NCI-H1048 (cell line): ENCODE data around the gene CXCL6.

ENCODE experiments used
- DNase-seq: peaks from one replicate; lab custom pipeline; 2025; lab: John Stamatoyannopoulos, UW

Gene CXCL6

GRCh38 chr4:73843369-73843768, 6.9 kb downstream of the CXCL6 start:
- DNase-seq, result no peak

GRCh38 chr4:73844345-73844744, 7.9 kb downstream of the CXCL6 start:
- DNase-seq, result no peak

- no peak for DNase-seq
Observed at GRCh38 chr4:73844806-73845205, 8.3 kb downstream of the CXCL6 start.

- DNase-seq, result no peak
Observed at GRCh38 chr4:73847526-73848182, 11.2 kb downstream of the CXCL6 start.

- no peak for DNase-seq
Observed at GRCh38 chr4:73848183-73848777, 11.8 kb downstream of the CXCL6 start.

- no peak for DNase-seq
Observed at GRCh38 chr4:73850261-73850970, 13.9 kb downstream of the CXCL6 start.

GRCh38 chr4:73851293-73851692, 14.8 kb downstream of the CXCL6 start:
- no peak for DNase-seq

GRCh38 chr4:73852771-73853170, 16.3 kb downstream of the CXCL6 start:
- no peak for DNase-seq

- no peak for DNase-seq
Observed at GRCh38 chr4:73853246-73853704, 16.8 kb downstream of the CXCL6 start, which contains the start of gene PF4V1. Gene PF4V1 (plus strand): TSS chr4:73853296. CDS start chr4:73853363, 67 bp downstream.

- DNase-seq, result no peak
Observed at GRCh38 chr4:73853718-73854473, 17.4 kb downstream of the CXCL6 start.

GRCh38 chr4:73855406-73855805, 18.9 kb downstream of the CXCL6 start:
- no peak for DNase-seq

- no peak for DNase-seq
Observed at GRCh38 chr4:73856518-73856917, 20.0 kb downstream of the CXCL6 start.

- no peak for DNase-seq
Observed at GRCh38 chr4:73859614-73860088, 23.2 kb downstream of the CXCL6 start.

GRCh38 chr4:73860181-73860580, 23.7 kb downstream of the CXCL6 start:
- DNase-seq, result no peak

- DNase-seq, result no peak
Observed at GRCh38 chr4:73860917-73861316, 24.4 kb downstream of the CXCL6 start.

GRCh38 chr4:73862322-73862721, 25.8 kb downstream of the CXCL6 start:
- DNase-seq, result no peak

GRCh38 chr4:73864365-73864764, 27.9 kb downstream of the CXCL6 start:
- no peak for DNase-seq

- no peak for DNase-seq
Observed at GRCh38 chr4:73864961-73865360, 28.5 kb downstream of the CXCL6 start.

GRCh38 chr4:73865431-73866096, 29.1 kb downstream of the CXCL6 start:
- DNase-seq, result no peak

GRCh38 chr4:73866246-73866645, 29.8 kb downstream of the CXCL6 start:
- no peak for DNase-seq

GRCh38 chr4:73867783-73868182, 31.3 kb downstream of the CXCL6 start:
- DNase-seq, result no peak
